Mammary epithelial cell (primary cell): Measurements from ENCODE around the gene MEAK7.

Experiments used
- EZH2 ChIP-seq: IDR thresholded peaks from 2 replicates; pipeline ENCODE4 v1.6.1; 2012; ENCODE audit warnings: low read length, inconsistent platforms, borderline replicate concordance
- TF ChIP-seq, protein P1 (sequence below), 2 donors: IDR thresholded peaks in 1 of 2; conservative IDR thresholded peaks in 1 of 2; 2 replicates each; pipeline ENCODE4 v1.5.1; 2011 to 2012; ENCODE audit warnings: inconsistent platforms in 2 of 2, low read length in 2 of 2, mild to moderate bottlenecking in 2 of 2, control low read depth in 1 of 2, low read depth in 1 of 2; ENCODE audit not compliant: insufficient read depth in 1 of 2; ENCODE audit errors: extremely low read depth in 1 of 2

DNA sequence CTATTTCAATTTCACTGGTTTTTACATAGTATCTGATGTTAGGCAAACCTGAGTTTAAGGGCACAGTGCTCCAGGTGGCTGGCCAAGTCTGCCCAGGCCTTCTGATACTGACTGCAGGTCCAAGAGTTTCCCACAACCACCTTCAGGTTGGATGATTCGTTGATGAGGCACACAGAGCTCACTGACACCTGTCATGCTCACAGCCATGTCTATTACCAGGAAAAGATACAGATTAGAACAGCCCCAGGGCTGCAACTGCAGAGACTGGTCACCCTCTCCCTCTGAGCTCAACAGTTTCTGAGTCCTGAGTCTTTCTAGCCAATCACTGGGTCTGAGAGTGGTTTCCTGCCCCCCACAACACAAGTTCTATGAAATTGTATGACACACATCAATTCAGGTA lies 37.2 kb downstream of the MEAK7 start:
- TF ChIP-seq EZH2: no peak
- TF ChIP-seq, protein P1, sequence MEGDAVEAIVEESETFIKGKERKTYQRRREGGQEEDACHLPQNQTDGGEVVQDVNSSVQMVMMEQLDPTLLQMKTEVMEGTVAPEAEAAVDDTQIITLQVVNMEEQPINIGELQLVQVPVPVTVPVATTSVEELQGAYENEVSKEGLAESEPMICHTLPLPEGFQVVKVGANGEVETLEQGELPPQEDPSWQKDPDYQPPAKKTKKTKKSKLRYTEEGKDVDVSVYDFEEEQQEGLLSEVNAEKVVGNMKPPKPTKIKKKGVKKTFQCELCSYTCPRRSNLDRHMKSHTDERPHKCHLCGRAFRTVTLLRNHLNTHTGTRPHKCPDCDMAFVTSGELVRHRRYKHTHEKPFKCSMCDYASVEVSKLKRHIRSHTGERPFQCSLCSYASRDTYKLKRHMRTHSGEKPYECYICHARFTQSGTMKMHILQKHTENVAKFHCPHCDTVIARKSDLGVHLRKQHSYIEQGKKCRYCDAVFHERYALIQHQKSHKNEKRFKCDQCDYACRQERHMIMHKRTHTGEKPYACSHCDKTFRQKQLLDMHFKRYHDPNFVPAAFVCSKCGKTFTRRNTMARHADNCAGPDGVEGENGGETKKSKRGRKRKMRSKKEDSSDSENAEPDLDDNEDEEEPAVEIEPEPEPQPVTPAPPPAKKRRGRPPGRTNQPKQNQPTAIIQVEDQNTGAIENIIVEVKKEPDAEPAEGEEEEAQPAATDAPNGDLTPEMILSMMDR (conservative IDR thresholded peaks at IDR 0.05 in 1 of 2, IDR thresholded peaks at IDR 0.05 in 1 of 2; ENCODE audit: extremely low read depth in 1 of 2, insufficient read depth in 1 of 2, low read depth in 1 of 2, low read length in 2 of 2): no peak
